Esophagus muscularis mucosa (tissue), 4 donors: ENCODE measurements around the gene IL36A. TPM values are rescaled to one million over a fixed set of nuclear protein-coding genes. Genes with fewer than 3 reads are reported as not detected.

ENCODE experiments used
- DNase-seq: peaks from one replicate; pipeline ENCODE4 v3.0.0-alpha.2; 2017; ENCODE audit errors: extremely low spot score
- H3K27ac ChIP-seq, 4 donors: fragments of 200-600 bp; sonication (generic); replicated peaks in 1 of 4; 1 replicate in 3 of 4; 2 replicates in 1 of 4; pipeline ENCODE4 v1.5.1; 2016 to 2019; ENCODE audit warnings: mild to moderate bottlenecking in 1 of 4
- H3K27me3 ChIP-seq, 4 donors: fragments of 200-600 bp; sonication (generic); one replicate each; pipeline versions ENCODE4 v1.5.1 to v1.6.0; 2016 to 2019
- H3K36me3 ChIP-seq, 4 donors: fragments of 200-600 bp; sonication (generic); one replicate each; pipeline ENCODE4 v1.5.1; 2016 to 2019
- H3K4me1 ChIP-seq, 4 donors: fragments of 200-600 bp; sonication (generic); one replicate each; pipeline ENCODE4 v1.5.1; 2016 to 2019
- H3K4me3 ChIP-seq, 4 donors: fragments of 200-600 bp; sonication (generic); 1 replicate in 2 of 4; 2 replicates in 2 of 4; pipeline ENCODE4 v1.5.1; 2016 to 2019; ENCODE audit warnings: mild to moderate bottlenecking in 4 of 4, moderate library complexity in 1 of 4
- H3K9me3 ChIP-seq, 4 donors: fragments of 200-600 bp; sonication (generic); 1 replicate in 3 of 4; 2 replicates in 1 of 4; pipeline ENCODE4 v1.5.1; 2016 to 2019
- CTCF ChIP-seq, 3 experiments: fragments of 200-600 bp in 2 of 3; fragments of 450-650 bp in 1 of 3; sonication (generic) in 2 of 3; IDR thresholded peaks; one replicate each; pipeline ENCODE4 v1.5.1; 2017 to 2019; ENCODE audit warnings: antibody characterized with exemption in 3 of 3, mild to moderate bottlenecking in 2 of 3, moderate library complexity in 1 of 3
- EP300 ChIP-seq: sonication (generic); formaldehyde crosslinking; IDR thresholded peaks from one replicate; pipeline ENCODE4 v1.6.1; 2017; ENCODE audit warnings: antibody characterized with exemption
- POLR2A ChIP-seq: fragments of 450-650 bp; IDR thresholded peaks from one replicate; pipeline ENCODE4 v1.6.1; 2017; ENCODE audit warnings: antibody characterized with exemption, moderate library complexity, mild to moderate bottlenecking, low read depth
- POLR2AphosphoS5 ChIP-seq, 2 donors: sonication (generic); formaldehyde crosslinking; IDR thresholded peaks; one replicate each; pipeline ENCODE4 v1.6.1; 2017; ENCODE audit warnings: antibody characterized with exemption in 2 of 2
- WGBS: methylation state at CpG from one replicate; pipeline ENCODE4 v1.1.5; 2018; 5-methylcytosine and 5-hydroxymethylcytosine counted together
- intact Hi-C: fragments of 100-400 bp; cut with DNase I; formaldehyde crosslinking; loops from one replicate; pipeline ENCODE4 v1.15.1; 2023
- total RNA-seq, 4 donors: library from RNA; depleted of rRNA; stranded (reverse); fragments of >200 nt; gene quantifications; one replicate each; pipeline versions ENCODE4 v1.1.0 to v1.2.1, GENCODE V29; 2016

Gene IL36A
- total RNA-seq, 4 donors from 2014 or later, result not detected

- intact Hi-C loops, result no loop called here
Observed at GRCh38 chr2:113028112-113028511, 22.9 kb downstream of the IL36A start.

GRCh38 chr2:113032737-113033136 lies 27.5 kb downstream of the IL36A start:
- WGBS, result 73% methylated on average over 1 of the region's 1 CpG
- TF ChIP-seq POLR2AphosphoS5 (IDR thresholded peaks at IDR 0.05) (no peak), CTCF (IDR thresholded peaks at IDR 0.05) (no peak), EP300 (no peak), POLR2A (no peak)
- no peak overlapping the region for H3K4me3 ChIP-seq
- peaks cover 0 to 18% (median 0%) of the 10 kb centered on the region in 4 donors for H3K27me3 ChIP-seq
- no peak overlapping the region for H3K27ac ChIP-seq
- no peaks in the 10 kb centered on the region for H3K4me1 ChIP-seq
- intact Hi-C loops, result no loop called here
- no peaks in the 10 kb centered on the region for H3K9me3 ChIP-seq
- peak; percentile 75 for DNase-seq
- no peaks in the 10 kb centered on the region for H3K36me3 ChIP-seq

More at GRCh38 chr2:113028112-113028511, 22.9 kb downstream of the IL36A start:
- WGBS, result 0% methylated on average over 1 of the region's 1 CpG
- DNase-seq, result peak; percentile 72
- TF ChIP-seq EP300, result no peak
- TF ChIP-seq POLR2A, result no peak
- no peak for TF ChIP-seq POLR2AphosphoS5 (IDR thresholded peaks at IDR 0.05)
- TF ChIP-seq CTCF (IDR thresholded peaks at IDR 0.05), result no peak
- H3K4me3 ChIP-seq, result no peak overlapping the region
- H3K9me3 ChIP-seq, result no peaks in the 10 kb centered on the region
- no peaks in the 10 kb centered on the region for H3K4me1 ChIP-seq
- no peaks in the 10 kb centered on the region for H3K36me3 ChIP-seq
- H3K27me3 ChIP-seq, result peaks cover 0 to 32% (median 0%) of the 10 kb centered on the region in 4 donors
- H3K27ac ChIP-seq, result no peak overlapping the region

GRCh38 chr2:113034016-113034415 lies 28.8 kb downstream of the IL36A start:
- TF ChIP-seq POLR2AphosphoS5 (IDR thresholded peaks at IDR 0.05) (no peak), CTCF (IDR thresholded peaks at IDR 0.05) (no peak), POLR2A (no peak), EP300 (no peak)
- Histone ChIP-seq H3K4me3 (no peak overlapping the region), H3K36me3 (no peaks in the 10 kb centered on the region), H3K27me3 (peaks cover 0 to 13% (median 0%) of the 10 kb centered on the region in 4 donors), H3K27ac (no peak overlapping the region), H3K9me3 (no peaks in the 10 kb centered on the region), H3K4me1 (no peaks in the 10 kb centered on the region)
- 75% methylated on average over 3 of the region's 3 CpGs for WGBS
- intact Hi-C loops, result no loop called here
- DNase-seq, result peak; percentile 85

GRCh38 chr2:113036763-113037162 lies 31.5 kb downstream of the IL36A start:
- Histone ChIP-seq H3K27me3 (no peaks in the 10 kb centered on the region), H3K36me3 (no peaks in the 10 kb centered on the region), H3K9me3 (no peaks in the 10 kb centered on the region), H3K4me3 (no peak overlapping the region), H3K4me1 (no peaks in the 10 kb centered on the region), H3K27ac (no peak overlapping the region)
- TF ChIP-seq POLR2AphosphoS5 (IDR thresholded peaks at IDR 0.05) (no peak), CTCF (IDR thresholded peaks at IDR 0.05) (no peak)
- WGBS, result 95% methylated on average over 9 of the region's 9 CpGs
- peak; percentile 45 for DNase-seq
- intact Hi-C loops, result no loop called here

- no peak overlapping the region for H3K4me3 ChIP-seq
- intact Hi-C loops, result no loop called here
- H3K4me1 ChIP-seq, result no peaks in the 10 kb centered on the region
- no peaks in the 10 kb centered on the region for H3K36me3 ChIP-seq
- no peak overlapping the region for H3K27ac ChIP-seq
- no peaks in the 10 kb centered on the region for H3K27me3 ChIP-seq
- no peak for TF ChIP-seq POLR2A
- TF ChIP-seq CTCF (IDR thresholded peaks at IDR 0.05), result no peak
- no peak for TF ChIP-seq POLR2AphosphoS5 (IDR thresholded peaks at IDR 0.05)
- TF ChIP-seq EP300, result no peak
- DNase-seq, result no peak
- no peaks in the 10 kb centered on the region for H3K9me3 ChIP-seq
- WGBS, result 77% methylated on average over 3 of the region's 3 CpGs
Observed at GRCh38 chr2:113038291-113038690, 33.0 kb downstream of the IL36A start.
